Stimulated activated CD4-positive, alpha-beta T cell treated with anti-CD3 and anti-CD28 coated beads, Interleukin-12 subunit alpha, Interleukin-12 subunit beta, amount 100 ng/mL, for 4 hours (primary cell): Measurements from ENCODE around the gene ACOXL.

ENCODE experiments used
- DNase-seq: peaks from one replicate; pipeline ENCODE4 v3.0.0-alpha.2; 2020

Gene ACOXL

DNA sequence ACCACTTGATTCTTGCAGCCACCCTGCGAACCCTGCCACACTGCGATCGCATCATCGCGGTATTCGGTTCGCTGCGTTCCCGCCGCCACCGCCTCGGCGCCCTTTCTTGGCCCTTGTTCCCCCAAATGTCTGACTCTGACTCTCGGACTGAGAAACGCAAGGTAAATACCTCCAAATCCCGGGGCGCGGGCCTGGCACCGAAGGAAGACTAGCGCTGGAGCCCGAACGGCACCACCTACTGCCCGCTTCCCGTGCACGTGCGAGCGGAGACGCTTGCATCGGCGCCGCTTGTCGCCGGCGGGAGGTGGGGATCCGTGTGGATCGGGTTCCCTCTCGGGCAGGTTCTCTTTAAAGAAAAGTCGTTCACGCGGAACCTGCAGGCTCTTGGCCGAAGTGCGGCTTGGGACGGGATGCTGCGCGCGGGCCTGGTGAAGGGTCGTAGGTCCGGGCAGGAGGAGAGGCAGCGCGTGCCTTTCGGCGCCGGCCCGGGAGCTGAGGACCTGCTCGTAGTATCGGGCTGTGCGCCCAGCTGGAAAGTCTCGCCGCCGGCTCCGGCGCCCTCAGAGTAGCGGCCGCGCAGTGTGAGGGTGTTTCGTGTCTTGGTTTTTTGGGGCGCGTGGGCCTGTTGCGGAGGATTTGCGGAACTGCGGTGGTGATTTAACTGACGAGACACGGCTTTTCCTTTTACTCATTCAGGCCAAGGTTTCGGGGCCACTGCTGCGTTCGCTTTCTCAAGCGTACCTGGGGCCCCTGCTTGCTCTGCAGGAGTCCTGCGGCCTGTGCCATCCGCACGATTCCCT, 388.9 kb downstream of the ACOXL start:
- peak; percentile 55 for DNase-seq

DNA sequence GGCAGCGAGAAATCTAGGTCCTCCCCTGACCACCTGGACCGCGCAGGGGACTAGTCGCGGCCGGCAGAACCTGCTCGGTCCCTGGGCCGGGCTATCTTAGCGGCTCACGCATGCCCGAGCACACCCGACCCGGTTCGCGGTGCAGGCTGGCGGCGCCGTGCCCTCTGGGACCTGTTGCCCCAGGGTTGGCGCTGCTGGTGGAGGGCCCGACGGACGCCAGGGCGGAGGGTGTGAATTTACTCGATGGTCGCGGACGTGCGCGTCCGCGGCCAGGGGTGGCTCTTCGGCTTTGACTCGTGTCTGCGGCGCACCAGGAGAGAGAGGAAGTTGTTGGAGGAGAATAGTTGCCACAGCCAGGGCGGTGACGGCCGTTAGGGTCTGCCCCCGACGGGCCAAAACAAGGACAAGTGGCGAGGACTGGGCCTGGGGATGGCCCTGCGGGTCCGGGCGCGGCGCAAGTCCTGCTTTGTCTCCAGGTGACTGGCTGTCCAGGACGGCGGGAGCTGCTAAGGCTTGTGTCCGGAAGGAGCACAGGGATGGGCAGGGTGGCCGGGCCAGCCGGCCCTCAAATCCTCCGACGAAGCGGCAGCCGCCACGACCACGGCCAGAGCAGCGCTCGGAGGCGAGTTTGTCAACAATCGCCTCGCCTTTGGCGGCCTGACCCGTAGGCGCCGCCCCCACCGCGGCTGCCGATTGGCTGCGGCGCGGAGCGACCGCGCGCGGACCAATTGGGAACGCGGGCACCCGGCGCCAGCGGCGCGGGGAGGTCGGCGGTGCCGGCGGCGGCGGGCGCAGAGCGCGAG, 389.7 kb downstream of the ACOXL start:
- peak; percentile 75 for DNase-seq

DNA sequence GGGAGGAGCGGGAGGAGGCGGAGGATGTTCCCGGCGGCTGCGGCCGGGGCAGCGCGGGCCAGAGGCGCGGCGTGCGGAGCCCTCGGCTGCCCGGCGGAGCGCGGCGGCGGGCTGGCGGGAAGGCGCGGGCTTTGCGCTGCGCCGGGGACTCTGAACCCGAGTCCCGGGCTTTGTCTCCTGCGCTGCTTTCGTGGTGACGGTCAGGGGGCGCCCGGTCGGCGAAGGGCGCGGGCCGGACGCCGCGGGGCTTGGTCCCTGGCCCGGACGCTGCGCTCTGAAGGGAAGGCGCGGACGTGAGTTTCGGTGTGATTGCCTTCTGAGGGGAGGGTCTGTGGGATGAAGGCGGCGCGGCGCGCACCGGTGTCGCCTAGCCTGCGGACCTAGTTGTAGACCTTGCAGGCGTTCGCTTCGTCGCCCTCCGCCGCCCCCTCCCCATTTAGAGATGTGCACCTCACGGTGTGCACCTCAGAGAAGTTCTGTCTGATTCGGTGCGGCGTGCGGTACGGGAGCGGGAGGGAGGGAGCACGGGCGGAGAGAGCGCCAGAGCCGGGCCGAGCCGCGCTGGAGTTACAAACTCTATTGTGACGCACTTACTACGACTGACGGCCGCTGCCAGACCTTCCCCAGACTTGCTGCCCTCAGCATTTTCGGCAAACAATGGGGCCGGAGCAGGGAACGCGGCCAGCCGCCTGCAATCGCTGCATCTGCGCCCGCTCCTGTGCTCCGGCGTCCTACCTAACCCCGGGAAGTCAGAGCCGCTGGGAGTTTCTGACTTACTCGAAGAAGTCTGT, 390.5 kb downstream of the ACOXL start:
- DNase-seq: peak; percentile 33

DNA sequence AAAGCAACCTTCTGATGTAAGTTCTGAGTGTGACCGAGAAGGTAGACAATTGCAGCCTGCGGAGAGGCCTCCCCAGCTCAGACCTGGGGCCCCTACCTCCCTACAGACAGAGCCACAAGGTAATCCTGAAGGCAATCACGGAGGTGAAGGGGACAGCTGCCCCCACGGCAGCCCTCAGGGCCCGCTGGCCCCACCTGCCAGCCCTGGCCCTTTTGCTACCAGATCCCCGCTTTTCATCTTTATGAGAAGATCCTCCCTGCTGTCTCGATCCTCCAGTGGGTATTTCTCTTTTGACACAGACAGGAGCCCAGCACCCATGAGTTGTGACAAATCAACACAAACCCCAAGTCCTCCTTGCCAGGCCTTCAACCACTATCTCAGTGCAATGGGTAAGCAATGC, 391.4 kb downstream of the ACOXL start:
- DNase-seq: no peak

DNA sequence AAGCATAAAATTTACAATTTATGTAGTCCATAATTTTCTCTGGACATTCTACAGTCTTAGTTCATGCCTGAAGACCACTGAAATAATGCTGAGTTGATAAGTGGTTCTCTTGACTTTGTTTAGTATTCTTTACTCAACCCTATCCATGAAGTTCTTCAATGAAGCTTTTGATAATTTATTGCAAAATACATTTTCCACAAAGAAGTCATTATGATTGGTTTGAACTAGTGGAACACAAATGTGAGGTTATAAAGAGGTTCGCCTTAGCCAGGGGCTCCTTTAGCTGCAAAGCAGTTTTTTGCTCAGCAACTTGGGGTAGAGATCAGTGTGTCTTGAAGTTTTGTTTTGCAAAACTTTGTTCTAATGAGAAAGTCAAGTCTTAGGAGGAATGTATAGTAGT, 394.2 kb downstream of the ACOXL start:
- no peak for DNase-seq

DNA sequence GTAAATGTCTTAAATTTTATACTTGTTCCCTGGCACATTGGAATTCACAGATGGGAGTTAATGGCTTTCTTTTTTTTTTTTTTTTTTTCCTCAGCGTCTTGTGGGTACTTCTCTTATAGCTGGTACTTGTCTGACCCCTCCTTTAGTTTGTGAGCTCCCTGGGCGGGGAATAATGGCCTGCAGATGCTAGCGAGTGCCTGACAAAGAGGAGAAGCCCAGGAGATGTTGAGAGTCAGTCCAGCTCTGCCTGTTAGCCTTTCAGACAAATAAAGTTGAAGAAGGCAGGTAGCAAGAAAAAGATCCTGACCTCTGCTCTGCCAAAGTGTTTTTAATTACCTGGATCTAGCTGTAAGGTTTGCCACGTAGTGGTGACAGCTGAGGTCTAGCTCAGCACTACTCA, 395.0 kb downstream of the ACOXL start:
- DNase-seq: no peak

DNA sequence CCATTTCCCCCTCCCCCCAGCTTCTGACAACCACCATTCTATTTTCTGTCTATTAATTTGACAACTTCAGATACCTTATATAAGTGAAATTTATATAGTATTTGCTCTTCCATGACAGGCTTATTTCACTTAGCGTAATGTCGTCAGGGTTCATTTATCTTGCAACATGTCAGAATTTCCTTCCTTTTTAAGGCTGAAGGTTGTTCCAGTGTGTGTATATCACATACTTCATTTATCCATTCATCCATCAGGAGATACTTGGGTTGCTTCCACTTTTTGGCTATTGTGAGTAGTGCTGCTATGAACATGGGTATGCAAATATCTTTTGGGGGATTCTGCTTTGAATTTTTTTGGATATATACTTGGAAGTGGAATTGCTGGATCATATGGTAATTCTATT, 395.7 kb downstream of the ACOXL start:
- no peak for DNase-seq

DNA sequence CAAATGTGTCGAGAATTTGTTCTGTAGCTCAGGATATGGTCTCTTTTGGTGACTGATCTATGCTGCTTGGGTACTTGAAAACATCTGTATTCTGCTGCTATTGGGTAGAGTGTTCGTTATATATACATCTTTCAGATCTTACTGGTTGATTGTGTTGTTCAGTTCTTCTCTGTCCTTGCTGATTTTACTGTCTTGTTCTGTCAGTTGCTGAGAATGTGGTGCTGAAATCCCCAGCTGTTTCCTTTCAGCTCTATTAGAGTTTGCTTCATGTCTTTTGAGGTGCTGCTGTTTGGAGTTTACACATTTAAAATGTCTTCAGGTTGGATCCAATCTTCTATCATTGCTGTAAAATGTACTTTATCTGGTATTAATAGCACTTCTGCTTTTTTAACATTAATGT, 401.2 kb downstream of the ACOXL start:
- no peak for DNase-seq

DNA sequence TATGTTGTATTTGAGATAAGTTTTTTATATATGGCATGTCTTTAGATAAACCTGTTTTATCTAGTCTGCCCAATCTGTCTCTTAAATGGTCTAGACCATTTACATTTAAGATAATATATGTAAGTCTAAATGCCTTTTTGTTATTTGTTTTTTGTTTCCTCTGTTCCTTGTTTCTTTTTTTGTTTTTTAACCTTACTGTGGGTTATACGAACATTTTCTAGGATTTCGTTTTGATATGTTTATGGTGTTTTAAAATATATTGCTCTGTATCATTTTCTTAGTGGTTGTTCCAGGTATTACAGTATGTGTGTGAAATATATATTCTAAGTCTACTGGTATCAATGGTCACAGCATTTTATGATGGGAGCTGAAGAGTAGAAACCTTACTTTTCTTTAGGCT, 401.7 kb downstream of the ACOXL start:
- no peak for DNase-seq

DNA sequence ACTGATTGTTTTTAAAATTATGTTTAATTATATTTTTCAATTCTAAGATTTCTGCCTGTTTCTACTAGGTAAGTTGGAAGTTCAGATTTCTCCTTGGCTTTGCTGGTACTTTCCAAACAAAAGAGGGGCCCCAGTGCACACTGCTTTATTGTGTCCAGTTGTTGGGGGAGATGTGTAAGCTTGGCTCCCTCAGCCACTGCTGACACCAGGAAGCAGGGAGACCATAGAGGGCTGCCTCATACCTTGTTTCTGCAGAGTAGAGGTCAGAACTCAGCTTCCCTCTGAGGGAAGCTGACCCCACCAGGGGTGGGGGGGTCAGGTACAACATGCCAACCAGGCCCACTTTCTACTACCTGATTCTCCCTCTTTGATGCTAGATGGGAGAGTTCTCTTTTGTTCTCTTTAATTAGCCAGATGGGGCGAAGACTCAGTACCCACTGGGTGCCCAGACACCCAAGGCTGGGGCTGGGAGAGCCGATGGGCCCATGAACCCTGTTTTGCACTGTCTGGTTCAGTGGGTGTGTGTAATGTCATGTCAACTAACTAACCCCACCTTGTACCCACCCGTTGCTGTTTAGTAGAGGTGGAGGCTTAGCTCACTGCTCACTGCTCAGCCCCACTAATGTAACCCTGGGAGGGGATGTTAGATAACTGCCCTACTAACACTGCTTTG, 403.0 kb downstream of the ACOXL start:
- no peak for DNase-seq

DNA sequence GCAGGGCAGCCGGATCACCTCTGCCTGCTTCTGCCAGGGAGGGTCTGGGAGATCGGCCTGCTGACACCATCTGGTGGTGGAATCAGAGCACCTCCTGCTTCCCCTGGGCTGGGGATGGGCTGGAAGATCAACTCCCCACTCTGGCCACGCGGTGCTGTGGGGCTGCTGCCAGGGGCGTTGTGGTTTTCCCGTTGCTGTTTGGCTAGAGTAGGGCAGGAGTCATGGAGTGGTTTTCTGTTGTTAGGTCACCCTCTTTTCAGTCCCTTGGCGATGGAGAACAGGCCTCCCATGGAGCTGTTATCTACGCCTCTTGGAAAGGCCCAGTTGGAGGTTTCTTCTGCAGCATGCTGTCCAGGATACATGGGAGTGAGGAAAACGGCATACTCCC, 403.5 kb downstream of the ACOXL start:
- no peak for DNase-seq

DNA sequence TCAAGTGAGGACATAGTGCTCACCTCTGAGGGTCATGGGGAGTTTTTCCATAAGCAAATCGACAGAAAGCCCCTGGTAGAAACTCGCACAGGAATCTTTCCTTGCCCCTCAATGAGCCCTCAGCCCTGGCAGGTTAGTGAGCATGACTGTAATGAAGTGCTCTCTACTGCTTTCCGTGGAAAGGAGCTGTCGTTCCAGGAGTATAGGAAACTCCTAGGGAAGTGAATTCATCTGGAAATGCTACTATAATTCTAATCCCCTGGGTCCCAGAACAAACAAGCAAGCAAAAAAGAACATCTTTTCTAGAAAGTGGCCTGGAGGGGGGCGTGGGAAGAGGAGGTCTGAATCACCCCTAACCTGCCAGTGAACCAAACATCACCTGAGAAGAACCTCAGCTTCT, 406.5 kb downstream of the ACOXL start:
- no peak for DNase-seq

DNA sequence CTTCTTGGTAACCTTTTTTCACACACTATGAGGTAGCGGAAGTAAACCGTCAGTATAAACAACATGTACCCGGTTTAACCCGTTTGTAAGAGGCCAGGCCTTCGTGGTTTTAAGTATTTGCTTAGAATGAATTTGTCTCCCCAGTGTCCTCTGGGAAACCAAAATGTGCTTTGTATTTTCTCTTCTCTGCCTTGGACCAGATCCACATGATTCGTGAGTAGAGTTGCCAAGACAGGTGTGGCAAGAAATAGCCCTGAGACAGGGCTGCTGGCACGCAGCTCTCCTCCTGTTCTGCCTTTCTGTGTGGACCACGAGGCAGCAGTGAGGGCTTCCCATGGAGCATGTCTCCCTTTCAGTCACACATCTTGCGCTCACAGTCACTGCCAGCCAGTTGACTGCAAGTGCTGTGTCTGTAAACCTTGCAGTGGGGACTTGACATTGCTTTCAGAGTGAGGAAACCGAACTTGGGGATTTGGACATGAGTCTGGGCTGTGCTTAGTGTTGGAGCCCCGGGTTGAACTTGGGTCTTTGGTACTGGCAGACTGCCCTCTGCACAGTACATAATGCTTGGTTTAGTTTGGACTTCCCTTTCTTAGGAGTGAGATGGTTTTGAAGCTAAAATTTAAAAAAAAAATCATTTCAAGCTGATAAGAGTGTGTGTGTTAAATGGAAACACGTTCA, 407.4 kb downstream of the ACOXL start:
- no peak for DNase-seq

DNA sequence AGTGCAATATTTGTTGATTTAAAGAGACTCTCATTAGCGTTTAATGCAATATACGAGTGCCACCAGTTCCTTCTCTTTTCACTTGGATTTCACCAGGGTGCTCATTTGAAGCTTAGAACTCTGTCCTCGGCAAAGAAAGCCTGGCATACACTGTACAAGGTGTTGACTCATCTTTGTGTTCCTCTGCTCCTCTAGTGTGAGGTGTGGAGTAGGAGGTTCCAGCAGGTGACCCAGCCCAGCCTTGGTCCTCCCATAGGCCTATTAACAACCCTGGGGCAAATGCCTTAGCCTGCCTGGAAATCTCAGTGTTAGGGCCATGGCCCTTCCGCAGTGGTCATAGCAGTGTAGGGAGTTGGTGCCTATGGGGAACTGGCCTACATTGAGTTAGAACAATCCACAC, 408.4 kb downstream of the ACOXL start:
- DNase-seq: no peak

DNA sequence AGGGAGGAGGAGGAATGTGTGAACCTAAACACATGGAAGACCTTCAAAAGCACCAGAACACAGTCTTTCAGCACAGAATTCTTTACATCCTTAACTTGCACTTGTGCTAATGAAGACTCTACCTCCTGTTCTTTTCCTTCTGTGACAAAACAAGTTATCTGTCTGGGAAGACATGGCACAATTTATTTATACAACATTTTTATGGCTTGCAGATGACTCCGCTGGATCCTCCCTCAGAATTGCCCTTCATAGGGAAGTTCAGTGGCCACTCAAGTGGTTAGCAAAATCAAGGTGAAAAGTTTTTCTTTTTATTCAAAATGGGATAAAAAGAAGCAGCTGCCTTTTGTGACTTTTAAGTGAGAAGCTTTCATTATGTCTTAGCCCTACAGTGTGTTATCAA, 409.7 kb downstream of the ACOXL start:
- no peak for DNase-seq

DNA sequence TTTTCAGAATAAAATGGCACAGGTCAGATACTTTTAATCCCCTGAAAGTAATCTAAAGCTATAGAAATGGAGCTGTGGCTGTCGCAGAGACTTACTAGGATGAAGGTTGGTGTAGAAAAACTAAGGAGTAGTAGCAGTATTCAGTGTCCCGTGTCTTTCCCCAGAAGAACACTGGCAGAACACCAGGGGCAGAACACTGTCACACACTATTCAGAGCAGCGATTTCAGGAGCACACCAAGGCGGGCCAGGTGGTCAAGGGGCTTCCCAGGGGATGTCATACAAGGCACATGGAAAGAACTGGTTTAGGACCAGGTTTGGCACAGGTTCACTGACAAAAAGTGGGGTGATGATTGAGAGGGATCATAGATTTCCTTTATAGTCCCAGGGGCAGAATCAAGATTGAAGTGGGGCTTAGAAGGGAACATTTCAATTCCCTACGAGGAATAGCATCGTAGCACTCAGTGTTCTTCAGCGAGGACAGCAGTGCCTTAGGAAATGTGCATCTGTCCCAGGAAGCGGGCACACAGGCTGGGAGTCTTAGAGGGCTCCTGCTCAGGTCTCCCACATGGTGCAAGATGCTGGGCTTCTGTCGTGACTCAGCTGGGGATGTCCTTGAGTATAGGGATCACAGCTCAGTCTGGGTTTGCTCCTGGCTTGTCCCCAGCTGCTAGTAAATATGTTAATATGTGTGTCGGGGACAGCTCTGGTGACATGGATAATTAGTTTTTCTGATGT, 410.9 kb downstream of the ACOXL start:
- no peak for DNase-seq

DNA sequence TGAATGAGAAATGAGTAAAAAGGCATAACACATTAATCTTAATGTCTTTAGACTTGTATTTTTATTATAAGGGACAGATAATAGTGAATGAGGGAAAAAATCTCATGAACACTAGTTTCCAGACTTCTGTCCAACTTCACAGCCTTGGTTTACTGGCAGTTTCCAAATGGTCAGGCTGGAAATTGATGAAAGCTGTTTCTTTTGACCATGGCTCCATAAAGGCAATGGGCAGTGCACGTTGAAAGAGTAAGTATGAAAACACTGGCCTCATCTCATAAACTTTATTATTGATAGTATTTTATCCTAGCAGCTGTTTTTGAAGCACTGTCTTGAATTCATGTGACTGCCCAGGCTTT, 411.4 kb downstream of the ACOXL start:
- DNase-seq: no peak

DNA sequence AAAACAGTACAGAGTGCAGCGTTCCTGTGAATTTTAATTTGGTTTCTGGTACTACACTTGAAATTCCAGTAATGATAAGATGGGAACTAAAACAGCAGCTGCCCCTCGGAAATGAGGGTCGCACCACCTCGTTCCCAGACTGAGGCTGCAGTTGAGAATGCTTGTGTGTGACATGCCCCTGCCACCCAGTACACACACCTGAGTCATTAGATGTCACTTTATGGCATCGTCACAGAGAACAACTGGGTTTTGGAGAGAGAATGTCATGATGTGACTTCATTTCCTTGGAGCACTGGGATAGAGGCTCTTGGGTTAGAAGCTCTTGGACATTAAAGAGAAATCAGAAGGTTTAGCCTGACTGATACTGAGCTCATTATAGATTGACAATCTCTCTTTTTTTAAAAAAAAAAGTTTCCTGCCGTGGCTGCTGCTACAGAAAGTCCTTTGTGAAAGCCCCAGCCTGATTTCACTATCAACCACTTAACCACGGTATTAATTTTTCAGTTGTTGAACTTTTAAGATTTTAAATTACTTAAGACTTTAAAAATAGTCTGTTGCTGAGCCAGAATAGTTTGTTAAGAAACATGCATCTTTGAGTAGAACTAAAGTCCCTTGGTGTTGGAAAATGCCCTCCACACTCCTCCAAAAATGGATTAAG, 412.9 kb downstream of the ACOXL start:
- no peak for DNase-seq

DNA sequence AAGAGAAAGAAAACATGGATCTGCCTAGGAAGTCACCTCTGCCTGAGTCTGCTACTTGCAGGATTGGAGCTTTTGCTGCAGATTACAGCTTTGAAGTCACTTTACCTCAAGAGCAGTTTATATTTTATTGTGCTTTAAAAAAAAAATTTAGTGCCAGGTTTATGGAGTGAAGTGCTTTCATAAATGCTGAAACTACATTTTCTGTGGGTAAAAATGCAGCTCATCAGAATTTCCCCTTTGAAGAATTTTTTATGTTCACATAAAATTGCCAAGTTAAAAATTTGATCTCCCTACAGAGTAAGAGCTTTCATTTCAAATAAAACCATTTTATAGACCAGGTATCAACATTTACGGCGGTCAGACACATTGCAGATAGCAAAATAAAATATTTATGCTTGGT, 413.6 kb downstream of the ACOXL start:
- DNase-seq: no peak

DNA sequence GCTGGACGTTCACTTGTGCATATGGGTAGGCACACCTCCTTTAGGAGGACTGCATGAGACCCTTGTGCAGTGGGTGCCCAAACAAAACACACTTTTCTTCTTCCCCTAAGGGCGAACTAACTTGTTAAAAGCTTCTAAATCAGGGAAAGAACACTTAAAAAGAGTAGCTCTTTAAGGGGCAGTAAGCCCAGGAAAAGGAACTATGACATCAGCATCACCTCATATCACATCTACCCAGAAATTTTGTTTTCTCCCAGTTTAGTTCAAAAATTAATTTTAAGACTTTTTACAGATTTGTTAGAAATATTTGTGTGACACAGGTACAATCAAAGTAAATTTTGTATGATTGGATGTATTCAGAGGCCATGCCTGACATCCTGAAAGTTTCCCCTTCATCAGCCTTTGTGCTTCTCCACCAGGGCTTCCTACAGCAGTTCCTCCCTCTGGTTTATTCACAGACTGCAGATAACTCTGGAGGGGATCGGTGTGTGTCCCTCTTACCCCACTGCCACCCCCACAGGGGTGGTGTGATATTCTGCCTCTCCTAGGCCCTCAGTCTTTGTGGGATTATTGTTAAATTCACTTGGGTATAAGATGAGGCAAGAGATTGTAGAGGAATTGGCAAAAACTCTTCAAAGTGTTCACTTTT, 416.0 kb downstream of the ACOXL start:
- no peak for DNase-seq

DNA sequence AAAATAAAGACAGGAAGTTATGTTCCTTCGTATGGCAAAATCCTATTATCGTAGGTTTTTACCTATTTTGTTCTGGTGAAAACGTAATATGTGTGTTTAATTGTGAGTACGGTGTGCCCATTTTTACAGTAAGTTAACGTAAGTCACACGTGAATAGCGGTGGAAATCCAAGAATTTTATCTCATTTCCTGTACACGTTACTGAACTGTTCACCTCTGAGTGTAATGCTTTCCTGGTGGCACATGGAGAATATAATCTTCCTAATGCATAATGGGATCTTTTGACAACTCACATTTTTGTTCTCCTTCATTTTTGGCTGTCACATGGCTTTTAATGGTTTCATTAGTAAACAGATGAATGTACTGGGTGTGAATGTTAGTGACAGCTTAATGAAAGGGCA, 416.6 kb downstream of the ACOXL start:
- DNase-seq: no peak
